Neural progenitor cell (in vitro differentiated cells): ENCODE data around the gene KRTAP19-1. TPM values are rescaled to one million over a fixed set of nuclear protein-coding genes. Genes with fewer than 3 reads are reported as not detected.

Experiments used
- DNase-seq: peaks from one replicate; pipeline ENCODE4 v3.0.0-alpha.2; 2016; ENCODE audit warnings: low spot score
- H2AFZ ChIP-seq: fragments of 200-600 bp; sonication (generic); replicated peaks from 2 replicates; pipeline ENCODE4 v1.6.1; 2016; ENCODE audit warnings: antibody characterized with exemption
- H3F3A ChIP-seq: fragments of 200-600 bp; sonication (generic); 2 replicates; pipeline ENCODE4 v1.6.1; 2016; ENCODE audit warnings: antibody characterized with exemption, low read depth
- H3K27ac ChIP-seq: fragments of 200-600 bp; sonication (generic); 2 replicates; pipeline ENCODE4 v1.5.1; 2016; ENCODE audit warnings: mild to moderate bottlenecking
- H3K27me3 ChIP-seq: fragments of 200-600 bp; sonication (generic); 2 replicates; pipeline ENCODE4 v1.6.1; 2016; ENCODE audit warnings: mild to moderate bottlenecking, moderate library complexity
- H3K36me3 ChIP-seq: fragments of 200-600 bp; sonication (generic); 2 replicates; pipeline ENCODE4 v1.5.1; 2016
- H3K4me1 ChIP-seq: fragments of 200-600 bp; sonication (generic); 2 replicates; pipeline ENCODE4 v1.6.1; 2016; ENCODE audit warnings: mixed run types
- H3K4me2 ChIP-seq: fragments of 200-600 bp; sonication (generic); 2 replicates; pipeline ENCODE4 v1.6.1; 2016
- H3K4me3 ChIP-seq: fragments of 200-600 bp; sonication (generic); 2 replicates; pipeline ENCODE4 v1.5.1; 2016
- H3K79me2 ChIP-seq: fragments of 200-600 bp; sonication (generic); 2 replicates; pipeline ENCODE4 v1.6.1; 2016; ENCODE audit warnings: low read depth
- H3K9ac ChIP-seq: fragments of 200-600 bp; sonication (generic); 2 replicates; pipeline ENCODE4 v1.6.1; 2016
- H3K9me3 ChIP-seq: fragments of 200-600 bp; sonication (generic); 2 replicates; pipeline ENCODE4 v1.5.1; 2016; ENCODE audit warnings: low read depth
- H4K20me1 ChIP-seq: fragments of 200-600 bp; sonication (generic); 2 replicates; pipeline ENCODE4 v1.6.1; 2016; ENCODE audit warnings: low read depth
- H3K27ac Mint-ChIP-seq: 3 replicates; pipeline ENCODE4 v1.8.0; 2021; ENCODE audit warnings: mixed read lengths
- H3K27me3 Mint-ChIP-seq: 2 replicates; pipeline ENCODE4 v1.8.0; 2022; ENCODE audit warnings: low read depth, mild to moderate bottlenecking, inconsistent platforms, moderate library complexity, mixed read lengths; ENCODE audit not compliant: insufficient read depth
- H3K36me3 Mint-ChIP-seq: 3 replicates; pipeline ENCODE4 v1.8.0; 2021; ENCODE audit warnings: mixed read lengths
- H3K4me1 Mint-ChIP-seq: 3 replicates; pipeline ENCODE4 v1.8.0; 2021; ENCODE audit warnings: mixed read lengths
- H3K4me3 Mint-ChIP-seq: 3 replicates; pipeline ENCODE4 v1.8.0; 2021; ENCODE audit warnings: mild to moderate bottlenecking, moderate library complexity, mixed read lengths
- H3K9me3 Mint-ChIP-seq: 3 replicates; pipeline ENCODE4 v1.8.0; 2020; ENCODE audit warnings: mixed read lengths
- EZH2 ChIP-seq: fragments of 200-600 bp; sonication (generic); IDR thresholded peaks from 2 replicates; pipeline ENCODE4 v1.6.1; 2017; ENCODE audit warnings: antibody characterized with exemption, mild to moderate bottlenecking, moderate library complexity
- EZH2phosphoT487 ChIP-seq: fragments of 200-600 bp; sonication (generic); IDR thresholded peaks from 2 replicates; pipeline ENCODE4 v1.6.1; 2017; ENCODE audit warnings: antibody characterized with exemption
- total RNA-seq: library from RNA; depleted of rRNA; stranded (reverse); fragments of >200 nt; gene quantifications from 2 replicates; pipeline ENCODE4 v1.2.3, GENCODE V29; 2015; ENCODE audit warnings: low replicate concordance
- TF ChIP-seq, protein P1 (sequence below): fragments of 200-600 bp; sonication (generic); IDR thresholded peaks from 2 replicates; pipeline ENCODE4 v1.5.1; 2017; ENCODE audit warnings: antibody characterized with exemption, mild to moderate bottlenecking

The KRTAP19-1 gene
- total RNA-seq, 1 donor from 2014 or later: not detected

DNA sequence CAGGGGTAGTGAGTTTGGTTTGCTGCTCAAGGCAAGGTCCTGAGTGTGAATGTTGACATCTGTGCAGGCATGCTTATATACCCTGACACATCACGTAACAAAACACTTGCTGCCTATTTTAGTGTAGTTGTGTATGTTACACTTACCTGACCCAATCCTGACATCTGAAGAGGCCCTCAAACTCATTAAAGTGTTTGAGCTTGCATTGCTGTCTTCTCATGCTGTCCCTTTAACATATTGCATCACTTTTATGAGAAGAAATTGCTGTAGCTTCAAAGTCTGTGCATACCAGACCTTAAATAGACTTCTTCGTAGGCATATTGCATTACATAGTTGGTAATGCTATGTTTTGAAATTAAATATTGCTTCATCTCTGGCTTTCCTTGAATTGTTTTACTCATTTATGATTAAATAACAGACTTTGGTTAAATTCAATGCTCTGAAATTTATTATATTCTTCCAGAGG, 11.8 kb upstream of the KRTAP19-1 start, which contains the start of gene KRTAP19-3:
KRTAP19-3 (minus strand) TSS at position 51 of the 466 bp plus-strand sequence. CDS start 56 bp downstream, outside the sequence.
- Histone ChIP-seq H3K4me2 (no peak within 1 kb of the TSS), H3K27ac (no peak within 1 kb of the TSS), H3K4me1 (no peaks in the 10 kb centered on the region), H3K9ac (no peak within 1 kb of the TSS), H3K9me3 (no peaks in the 10 kb centered on the region), H3K36me3 (no peaks in the 10 kb centered on the region), H3F3A (no peaks in the 10 kb centered on the region), H3K4me3 (no peak within 1 kb of the TSS), H2AFZ (no peak within 1 kb of the TSS), H3K79me2 (no peaks in the 10 kb centered on the region), H4K20me1 (no peaks in the 10 kb centered on the region), H3K27me3 (no peaks in the 10 kb centered on the region)
- no peak within 1 kb of the TSS for H3K27ac Mint-ChIP-seq
- H3K4me1 Mint-ChIP-seq: peaks cover 2% of the 10 kb centered on the region
- peaks cover 5% of the 10 kb centered on the region for H3K9me3 Mint-ChIP-seq
- TF ChIP-seq, protein P1, sequence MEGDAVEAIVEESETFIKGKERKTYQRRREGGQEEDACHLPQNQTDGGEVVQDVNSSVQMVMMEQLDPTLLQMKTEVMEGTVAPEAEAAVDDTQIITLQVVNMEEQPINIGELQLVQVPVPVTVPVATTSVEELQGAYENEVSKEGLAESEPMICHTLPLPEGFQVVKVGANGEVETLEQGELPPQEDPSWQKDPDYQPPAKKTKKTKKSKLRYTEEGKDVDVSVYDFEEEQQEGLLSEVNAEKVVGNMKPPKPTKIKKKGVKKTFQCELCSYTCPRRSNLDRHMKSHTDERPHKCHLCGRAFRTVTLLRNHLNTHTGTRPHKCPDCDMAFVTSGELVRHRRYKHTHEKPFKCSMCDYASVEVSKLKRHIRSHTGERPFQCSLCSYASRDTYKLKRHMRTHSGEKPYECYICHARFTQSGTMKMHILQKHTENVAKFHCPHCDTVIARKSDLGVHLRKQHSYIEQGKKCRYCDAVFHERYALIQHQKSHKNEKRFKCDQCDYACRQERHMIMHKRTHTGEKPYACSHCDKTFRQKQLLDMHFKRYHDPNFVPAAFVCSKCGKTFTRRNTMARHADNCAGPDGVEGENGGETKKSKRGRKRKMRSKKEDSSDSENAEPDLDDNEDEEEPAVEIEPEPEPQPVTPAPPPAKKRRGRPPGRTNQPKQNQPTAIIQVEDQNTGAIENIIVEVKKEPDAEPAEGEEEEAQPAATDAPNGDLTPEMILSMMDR: no peak
- TF ChIP-seq EZH2phosphoT487: no peak
- TF ChIP-seq EZH2: no peak
- no peaks in the 10 kb centered on the region for H3K27me3 Mint-ChIP-seq
- peaks cover 2% of the 10 kb centered on the region for H3K36me3 Mint-ChIP-seq
- no peak within 1 kb of the TSS for H3K4me3 Mint-ChIP-seq
- DNase-seq: no peak

DNA sequence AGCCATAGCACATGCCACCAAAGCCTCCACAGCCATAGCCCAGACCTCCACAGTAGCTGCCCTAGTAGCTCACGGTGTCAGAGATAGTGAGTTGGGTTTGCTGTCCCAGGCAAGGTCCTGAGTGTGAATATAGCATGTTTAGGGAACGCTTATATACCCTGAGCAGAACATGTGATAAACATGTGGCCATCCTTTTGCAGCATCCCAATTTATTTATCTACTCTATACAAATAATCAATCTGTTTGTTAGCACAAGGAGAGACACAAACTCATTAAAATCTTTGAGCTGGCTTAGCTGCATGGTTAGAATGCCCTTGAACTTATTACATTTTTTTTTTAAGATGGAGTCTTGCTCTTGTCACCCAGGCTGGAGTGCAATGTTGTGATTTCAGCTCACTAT, 7.2 kb upstream of the KRTAP19-1 start, which contains the start of gene KRTAP19-2:
KRTAP19-2 (minus strand) TSS at position 101 of the 400 bp plus-strand sequence; CDS start at position 13, 88 bp downstream.
- no peaks in the 10 kb centered on the region for H3K79me2 ChIP-seq
- DNase-seq: no peak

DNA sequence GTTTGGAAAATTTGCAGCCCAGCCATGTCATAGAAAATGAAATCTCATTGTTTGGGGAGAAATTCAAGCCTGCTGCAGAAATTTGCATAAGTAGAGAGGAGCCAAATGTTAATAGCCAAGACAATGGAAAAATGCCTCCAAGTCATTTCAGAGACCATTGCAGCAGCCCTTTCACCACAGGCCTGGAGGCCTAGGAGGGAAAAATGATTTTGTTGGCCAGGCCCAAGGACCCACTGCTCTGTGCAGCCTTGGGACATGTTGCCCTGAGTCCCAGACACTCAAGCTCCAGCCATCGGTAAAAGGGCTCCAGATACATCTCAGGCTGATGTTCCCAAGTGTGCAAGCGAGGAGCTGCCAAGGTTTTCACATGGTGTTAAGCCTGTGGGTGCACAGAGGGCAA, 6.0 kb upstream of the KRTAP19-1 start:
- peaks cover 21% of the 10 kb centered on the region for H3K9me3 Mint-ChIP-seq
- H3K36me3 ChIP-seq: no peaks in the 10 kb centered on the region
- no peak overlapping the region for H3K4me2 ChIP-seq
- H4K20me1 ChIP-seq: no peaks in the 10 kb centered on the region
- H3K27ac Mint-ChIP-seq: no peak overlapping the region
- no peak overlapping the region for H2AFZ ChIP-seq
- H3K4me1 Mint-ChIP-seq: peaks cover 3% of the 10 kb centered on the region
- peaks cover 7% of the 10 kb centered on the region for H3K4me1 ChIP-seq
- H3K4me3 ChIP-seq: no peak overlapping the region
- H3K9ac ChIP-seq: no peak overlapping the region
- H3K9me3 ChIP-seq: no peaks in the 10 kb centered on the region
- H3K79me2 ChIP-seq: no peaks in the 10 kb centered on the region
- H3K27me3 ChIP-seq: no peaks in the 10 kb centered on the region
- H3K27ac ChIP-seq: no peak overlapping the region
- no peak for DNase-seq
- no peaks in the 10 kb centered on the region for H3K27me3 Mint-ChIP-seq
- peaks cover 5% of the 10 kb centered on the region for H3K36me3 Mint-ChIP-seq
- H3F3A ChIP-seq: no peaks in the 10 kb centered on the region
- H3K4me3 Mint-ChIP-seq: no peak overlapping the region
- TF ChIP-seq EZH2phosphoT487 (no peak), EZH2 (no peak)
- TF ChIP-seq, protein P1: no peak

More for the DNA sequence above, 7.2 kb upstream of the KRTAP19-1 start, which contains the start of gene KRTAP19-2:
- H3K4me3 Mint-ChIP-seq: no peak within 1 kb of the TSS
- no peak within 1 kb of the TSS for H2AFZ ChIP-seq
- no peak within 1 kb of the TSS for H3K27ac ChIP-seq
- TF ChIP-seq, protein P1: no peak
- no peak within 1 kb of the TSS for H3K9ac ChIP-seq
- no peaks in the 10 kb centered on the region for H3F3A ChIP-seq
- H3K36me3 Mint-ChIP-seq: peaks cover 5% of the 10 kb centered on the region
- H3K27me3 ChIP-seq: no peaks in the 10 kb centered on the region
- H3K4me1 ChIP-seq: peaks cover 7% of the 10 kb centered on the region
- H3K27ac Mint-ChIP-seq: no peak within 1 kb of the TSS
- H3K9me3 ChIP-seq: no peaks in the 10 kb centered on the region
- no peaks in the 10 kb centered on the region for H3K27me3 Mint-ChIP-seq
- no peak within 1 kb of the TSS for H3K4me2 ChIP-seq
- H3K9me3 Mint-ChIP-seq: peaks cover 21% of the 10 kb centered on the region
- H3K36me3 ChIP-seq: no peaks in the 10 kb centered on the region
- H4K20me1 ChIP-seq: no peaks in the 10 kb centered on the region
- H3K4me3 ChIP-seq: no peak within 1 kb of the TSS
- peaks cover 3% of the 10 kb centered on the region for H3K4me1 Mint-ChIP-seq
